ENCODE measurements around the gene SPA17. TPM values are rescaled to one million over a fixed set of nuclear protein-coding genes. Genes with fewer than 3 reads are reported as not detected.

SPA17 gene
- total RNA-seq, 1 experiment from 2014 or later: 5.4 TPM

DNA sequence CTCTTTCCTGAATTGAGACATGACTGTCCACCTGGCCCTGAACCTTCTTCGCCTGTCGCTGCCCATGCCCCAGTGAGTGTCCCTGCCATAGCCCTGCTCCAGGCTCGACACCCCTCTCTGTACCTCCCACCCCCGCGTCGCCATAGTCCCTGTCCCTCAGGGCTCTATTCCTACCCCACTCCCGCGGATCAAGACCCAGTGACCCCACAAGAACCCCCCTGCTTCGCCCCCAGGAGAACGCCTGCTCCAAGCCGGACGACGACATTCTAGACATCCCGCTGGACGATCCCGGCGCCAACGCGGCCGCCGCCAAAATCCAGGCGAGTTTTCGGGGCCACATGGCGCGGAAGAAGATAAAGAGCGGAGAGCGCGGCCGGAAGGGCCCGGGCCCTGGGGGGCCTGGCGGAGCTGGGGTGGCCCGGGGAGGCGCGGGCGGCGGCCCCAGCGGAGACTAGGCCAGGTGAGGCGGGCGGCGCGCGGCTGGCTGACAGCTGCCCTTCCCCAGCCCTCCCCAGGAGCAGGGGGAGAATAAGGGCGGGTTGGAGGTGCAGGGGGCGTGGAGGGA lies 71.6 kb downstream of the SPA17 start:
- peak overlapping the region; percentile 87 for H3K4me3 Mint-ChIP-seq (ENCODE audit: low read depth, unreplicated experiment)
- no peak for DNase-seq
- H3K36me3 Mint-ChIP-seq (ENCODE audit: insufficient read depth, unreplicated experiment): peaks cover 27% of the 10 kb centered on the region
- no peak for TF ChIP-seq CTCF (IDR thresholded peaks at IDR 0.05; ENCODE audit: unreplicated experiment)
- peaks cover 16% of the 10 kb centered on the region for H3K4me1 Mint-ChIP-seq (ENCODE audit: low read depth, unreplicated experiment)
- H3K27ac Mint-ChIP-seq (ENCODE audit: unreplicated experiment): no peak overlapping the region
- no TSS peak for BruUV-seq (replicated peaks)
- H3K27me3 Mint-ChIP-seq (ENCODE audit: unreplicated experiment): no peaks in the 10 kb centered on the region
- CTCF ChIA-PET: no interaction called here
- intact Hi-C loops (cut with micrococcal nuclease; ENCODE audit: unreplicated experiment): no loop called here
- no peaks in the 10 kb centered on the region for H3K9me3 Mint-ChIP-seq (ENCODE audit: low read depth, unreplicated experiment)

- no peak for TF ChIP-seq CTCF (IDR thresholded peaks at IDR 0.05; ENCODE audit: unreplicated experiment)
- no TSS peak for BruUV-seq (replicated peaks)
- no peak for DNase-seq
- Mint-ChIP-seq H3K27ac (ENCODE audit: unreplicated experiment) (peak overlapping the region; percentile 70), H3K36me3 (ENCODE audit: insufficient read depth, unreplicated experiment) (peaks cover 23% of the 10 kb centered on the region), H3K27me3 (ENCODE audit: unreplicated experiment) (no peaks in the 10 kb centered on the region), H3K9me3 (ENCODE audit: low read depth, unreplicated experiment) (no peaks in the 10 kb centered on the region), H3K4me1 (ENCODE audit: low read depth, unreplicated experiment) (peaks cover 16% of the 10 kb centered on the region), H3K4me3 (ENCODE audit: low read depth, unreplicated experiment) (peak overlapping the region; percentile 87)
- intact Hi-C loops (cut with micrococcal nuclease; ENCODE audit: unreplicated experiment): loop anchor here (2.0 kb wide), 1 partner anchor 17 kb away; the partner anchor contains the start of gene ESAM
- CTCF ChIA-PET: interaction anchor here (0.6 to 1.5 kb wide), 7 partner anchors 13 to 130 kb away, joined by 3 to 13 read pairs (median 5); partner anchors contain the start of gene ESAM
These were observed 72.3 kb downstream of the SPA17 start for GRCh38 chr11:124745835-124746620.

- Mint-ChIP-seq H3K9me3 (ENCODE audit: low read depth, unreplicated experiment) (no peaks in the 10 kb centered on the region), H3K36me3 (ENCODE audit: insufficient read depth, unreplicated experiment) (peaks cover 23% of the 10 kb centered on the region), H3K4me3 (ENCODE audit: low read depth, unreplicated experiment) (peak overlapping the region; percentile 87), H3K27ac (ENCODE audit: unreplicated experiment) (peak overlapping the region; percentile 70), H3K4me1 (ENCODE audit: low read depth, unreplicated experiment) (peaks cover 16% of the 10 kb centered on the region), H3K27me3 (ENCODE audit: unreplicated experiment) (no peaks in the 10 kb centered on the region)
- BruUV-seq (replicated peaks): no TSS peak
- CTCF ChIA-PET: interaction anchor here (0.6 to 1.5 kb wide), 7 partner anchors 12 to 130 kb away, joined by 3 to 13 read pairs (median 5); partner anchors contain the start of gene ESAM
- intact Hi-C loops (cut with micrococcal nuclease; ENCODE audit: unreplicated experiment): loop anchor here (2.0 kb wide), 1 partner anchor 16 kb away; the partner anchor contains the start of gene ESAM
- peak; percentile 34 for TF ChIP-seq CTCF (IDR thresholded peaks at IDR 0.05; ENCODE audit: unreplicated experiment)
- DNase-seq: peak; percentile 74
These were observed 73.0 kb downstream of the SPA17 start for GRCh38 chr11:124746621-124747243.

Other genes with a start within 250 kb of the SPA17 start
- not detected in 2 replicates for gene OR8B4, start 249.0 kb upstream of the SPA17 start, total RNA-seq (2022)
- gene OR8B8, start 228.2 kb upstream of the SPA17 start, total RNA-seq (2022): not detected in 2 replicates
- not detected in 2 replicates for gene OR8B12, start 130.2 kb upstream of the SPA17 start, total RNA-seq (2022)
- not detected in 2 replicates for gene OR8A1, start 103.9 kb upstream of the SPA17 start, total RNA-seq (2022)
- gene PANX3, start 62.5 kb upstream of the SPA17 start, total RNA-seq (2022): not detected in 2 replicates
- 18.8 and 19.1 TPM in 2 replicates for gene TBRG1, start 51.0 kb upstream of the SPA17 start, total RNA-seq (2022)
- gene SIAE, start 165 bp upstream of the SPA17 start, total RNA-seq (2022): 8.4 and 10.0 TPM in 2 replicates
- 5.8 and 6.0 TPM in 2 replicates for gene NRGN, start 66.0 kb downstream of the SPA17 start, total RNA-seq (2022)
- not detected in 2 replicates for gene VSIG2, start 78.4 kb downstream of the SPA17 start, total RNA-seq (2022)
- 1.0 and 1.1 TPM in 2 replicates for gene ESAM, start 88.4 kb downstream of the SPA17 start, total RNA-seq (2022)
- 12.6 and 13.0 TPM in 2 replicates for gene MSANTD2, start 126.5 kb downstream of the SPA17 start, total RNA-seq (2022)
- gene ROBO3, start 191.5 kb downstream of the SPA17 start, total RNA-seq (2022): 0.69 and 0.99 TPM in 2 replicates
- not detected in 2 replicates for gene ROBO4, start 224.0 kb downstream of the SPA17 start, total RNA-seq (2022)
- not detected in 2 replicates for gene HEPN1, start 245.3 kb downstream of the SPA17 start, total RNA-seq (2022)